Measurements from ENCODE around the gene LARGE1.

Gene LARGE1

DNA sequence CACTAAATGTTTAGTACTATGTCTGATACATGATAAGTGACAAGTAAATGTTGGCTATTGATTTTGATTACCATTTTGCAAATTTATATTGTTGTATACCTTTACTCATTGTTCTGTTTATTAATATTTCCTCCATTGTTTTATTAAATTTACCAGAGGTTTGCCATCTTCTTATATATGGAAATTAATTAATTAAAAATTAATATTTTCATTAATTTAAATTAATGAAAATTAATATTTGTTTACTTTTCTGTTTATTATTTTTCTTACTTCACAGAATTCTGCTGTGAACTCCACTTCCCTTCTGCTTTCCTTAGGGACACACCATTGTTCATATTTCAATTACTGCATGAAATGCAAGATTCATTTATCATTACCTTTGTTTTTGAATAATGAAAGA is 331.0 kb downstream of the LARGE1 start:
- Histone ChIP-seq H3K4me1 (ENCODE audit: insufficient read depth, low read length) (no peaks in the 10 kb centered on the region), H3K9ac (ENCODE audit: low read depth, low read length) (no peak overlapping the region), H3K36me3 (ENCODE audit: insufficient read depth, low read length) (no peaks in the 10 kb centered on the region), H2AFZ (ENCODE audit: low read depth, low read length) (no peak overlapping the region), H3K27ac (ENCODE audit: low read length) (no peak overlapping the region), H3K4me2 (ENCODE audit: insufficient read depth, low read length) (no peak overlapping the region), H4K20me1 (ENCODE audit: insufficient read depth, low read length) (no peaks in the 10 kb centered on the region), H3K27me3 (ENCODE audit: insufficient read depth, low read length, poor library complexity) (no peaks in the 10 kb centered on the region), H3K4me3 (ENCODE audit: low read depth in 1 of 2, low read length in 2 of 2) (no peak overlapping the region), H3K79me2 (ENCODE audit: insufficient read depth, low read length) (no peaks in the 10 kb centered on the region), H3K9me3 (ENCODE audit: insufficient read depth, low read length, severe bottlenecking) (no peaks in the 10 kb centered on the region)
- DNase-seq (no peak), ATAC-seq (ENCODE audit: insufficient read depth, low read depth) (no peak)
- TF ChIP-seq, protein P1, sequence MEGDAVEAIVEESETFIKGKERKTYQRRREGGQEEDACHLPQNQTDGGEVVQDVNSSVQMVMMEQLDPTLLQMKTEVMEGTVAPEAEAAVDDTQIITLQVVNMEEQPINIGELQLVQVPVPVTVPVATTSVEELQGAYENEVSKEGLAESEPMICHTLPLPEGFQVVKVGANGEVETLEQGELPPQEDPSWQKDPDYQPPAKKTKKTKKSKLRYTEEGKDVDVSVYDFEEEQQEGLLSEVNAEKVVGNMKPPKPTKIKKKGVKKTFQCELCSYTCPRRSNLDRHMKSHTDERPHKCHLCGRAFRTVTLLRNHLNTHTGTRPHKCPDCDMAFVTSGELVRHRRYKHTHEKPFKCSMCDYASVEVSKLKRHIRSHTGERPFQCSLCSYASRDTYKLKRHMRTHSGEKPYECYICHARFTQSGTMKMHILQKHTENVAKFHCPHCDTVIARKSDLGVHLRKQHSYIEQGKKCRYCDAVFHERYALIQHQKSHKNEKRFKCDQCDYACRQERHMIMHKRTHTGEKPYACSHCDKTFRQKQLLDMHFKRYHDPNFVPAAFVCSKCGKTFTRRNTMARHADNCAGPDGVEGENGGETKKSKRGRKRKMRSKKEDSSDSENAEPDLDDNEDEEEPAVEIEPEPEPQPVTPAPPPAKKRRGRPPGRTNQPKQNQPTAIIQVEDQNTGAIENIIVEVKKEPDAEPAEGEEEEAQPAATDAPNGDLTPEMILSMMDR (IDR thresholded peaks at IDR 0.05; ENCODE audit: borderline replicate concordance, extremely low read depth, low read length, poor library complexity, severe bottlenecking) = no peak
- TF ChIP-seq EZH2 (IDR thresholded peaks at IDR 0.05; ENCODE audit: borderline replicate concordance, low read depth, low read length, severe bottlenecking) = no peak

DNA sequence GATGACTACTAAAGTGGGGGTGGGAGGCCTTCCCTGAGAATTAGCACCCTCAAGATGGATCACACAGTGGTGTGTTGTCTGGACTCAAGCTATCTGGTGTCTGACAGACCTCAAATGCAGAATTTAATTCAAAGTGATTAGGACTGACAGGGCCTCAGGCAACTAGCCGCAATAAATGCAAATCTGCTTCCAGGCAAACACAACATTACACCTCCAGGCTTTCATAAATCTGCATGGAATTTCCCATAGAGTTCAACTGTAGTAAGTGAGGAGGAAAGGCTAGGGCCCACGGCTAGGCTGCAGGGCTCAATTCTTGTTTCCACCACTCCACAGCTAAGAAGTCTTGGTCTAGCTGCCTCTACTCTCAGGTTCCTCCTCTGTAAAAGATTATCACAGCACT is 331.4 kb downstream of the LARGE1 start:
- no peaks in the 10 kb centered on the region for H3K79me2 ChIP-seq (ENCODE audit: insufficient read depth, low read length)
- H3K9ac ChIP-seq (ENCODE audit: low read depth, low read length) = no peak overlapping the region
- TF ChIP-seq, protein P1 (IDR thresholded peaks at IDR 0.05; ENCODE audit: borderline replicate concordance, extremely low read depth, low read length, poor library complexity, severe bottlenecking) = no peak
- no peak for TF ChIP-seq EZH2 (IDR thresholded peaks at IDR 0.05; ENCODE audit: borderline replicate concordance, low read depth, low read length, severe bottlenecking)
- no peaks in the 10 kb centered on the region for H3K27me3 ChIP-seq (ENCODE audit: insufficient read depth, low read length, poor library complexity)
- H3K4me2 ChIP-seq (ENCODE audit: insufficient read depth, low read length) = no peak overlapping the region
- no peaks in the 10 kb centered on the region for H3K36me3 ChIP-seq (ENCODE audit: insufficient read depth, low read length)
- H3K27ac ChIP-seq (ENCODE audit: low read length) = no peak overlapping the region
- H3K4me3 ChIP-seq (ENCODE audit: low read depth in 1 of 2, low read length in 2 of 2) = no peak overlapping the region
- H3K4me1 ChIP-seq (ENCODE audit: insufficient read depth, low read length) = no peaks in the 10 kb centered on the region
- DNase-seq = no peak
- H3K9me3 ChIP-seq (ENCODE audit: insufficient read depth, low read length, severe bottlenecking) = no peaks in the 10 kb centered on the region
- H2AFZ ChIP-seq (ENCODE audit: low read depth, low read length) = no peak overlapping the region
- no peak for ATAC-seq (ENCODE audit: insufficient read depth, low read depth)
- no peaks in the 10 kb centered on the region for H4K20me1 ChIP-seq (ENCODE audit: insufficient read depth, low read length)

DNA sequence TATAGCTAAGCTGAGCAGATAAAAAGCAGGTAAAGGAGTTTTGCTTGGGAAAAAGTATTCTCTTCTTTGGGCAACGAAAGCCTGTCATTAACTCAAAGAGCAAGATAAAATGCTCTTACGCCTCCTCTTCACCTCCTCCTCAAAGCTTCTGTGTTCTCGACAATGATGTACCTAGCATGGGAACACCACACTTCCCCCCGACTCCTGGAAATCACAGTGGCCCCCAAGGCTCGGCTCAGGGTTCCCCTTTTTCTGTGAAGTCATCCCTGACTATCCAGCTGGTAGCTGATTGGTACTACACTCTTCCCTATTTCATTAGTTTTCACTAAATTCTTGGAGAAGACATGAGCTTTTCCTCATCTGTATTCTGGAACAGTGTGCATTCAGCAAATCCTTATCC is 336.1 kb downstream of the LARGE1 start:
- no peaks in the 10 kb centered on the region for H3K79me2 ChIP-seq (ENCODE audit: insufficient read depth, low read length)
- H3K4me2 ChIP-seq (ENCODE audit: insufficient read depth, low read length) = no peak overlapping the region
- H3K27me3 ChIP-seq (ENCODE audit: insufficient read depth, low read length, poor library complexity) = no peaks in the 10 kb centered on the region
- no peak overlapping the region for H3K27ac ChIP-seq (ENCODE audit: low read length)
- H3K9ac ChIP-seq (ENCODE audit: low read depth, low read length) = no peak overlapping the region
- no peak overlapping the region for H2AFZ ChIP-seq (ENCODE audit: low read depth, low read length)
- no peaks in the 10 kb centered on the region for H3K36me3 ChIP-seq (ENCODE audit: insufficient read depth, low read length)
- no peak for ATAC-seq (ENCODE audit: insufficient read depth, low read depth)
- no peaks in the 10 kb centered on the region for H3K4me1 ChIP-seq (ENCODE audit: insufficient read depth, low read length)
- H3K9me3 ChIP-seq (ENCODE audit: insufficient read depth, low read length, severe bottlenecking) = no peaks in the 10 kb centered on the region
- H3K4me3 ChIP-seq (ENCODE audit: low read depth in 1 of 2, low read length in 2 of 2) = no peak overlapping the region
- TF ChIP-seq, protein P1 (IDR thresholded peaks at IDR 0.05; ENCODE audit: borderline replicate concordance, extremely low read depth, low read length, poor library complexity, severe bottlenecking) = no peak
- TF ChIP-seq EZH2 (IDR thresholded peaks at IDR 0.05; ENCODE audit: borderline replicate concordance, low read depth, low read length, severe bottlenecking) = no peak
- DNase-seq = no peak
- no peaks in the 10 kb centered on the region for H4K20me1 ChIP-seq (ENCODE audit: insufficient read depth, low read length)

Measured in DND-41 (cell line).